ENCODE measurements around the gene CIITA. TPM values are rescaled to one million over a fixed set of nuclear protein-coding genes. Genes with fewer than 3 reads are reported as not detected.

The CIITA gene
- total and polyA plus RNA-seq, 9 of the 15 experiments (the other 6 are each of a cell fraction or from before 2014, with no cell fraction given) = 0.01 to 0.20 (median 0.11) TPM; not detected in 4

DNA sequence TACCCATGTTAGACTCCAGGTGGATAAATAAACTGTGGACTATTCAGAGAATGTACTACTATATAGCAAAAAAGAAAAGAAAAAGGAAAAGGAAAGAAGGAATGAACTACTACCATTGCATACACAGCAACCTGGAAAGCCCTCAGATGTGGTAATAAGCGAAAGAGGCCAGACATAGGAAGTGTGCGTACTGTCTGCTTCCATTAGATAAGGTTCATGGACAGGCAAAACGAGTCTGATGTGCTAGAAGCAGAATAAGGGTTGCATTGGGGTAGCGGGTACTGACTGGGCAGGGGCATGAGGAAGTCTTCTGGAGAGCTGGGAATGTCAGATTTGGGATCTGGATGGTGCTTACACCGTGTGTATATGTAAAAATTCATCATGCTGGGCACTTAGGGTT lies 89.1 kb downstream of the CIITA start:
- in situ Hi-C loops (cut with MboI) (loop anchor here (5.0 to 25.0 kb wide), 3 partner anchors 396 to 696 kb away; partner anchors contain the start of gene SNN), intact Hi-C loops (cut with micrococcal nuclease) (no loop called here)
- ChIA-PET POLR2A (interaction anchor here (0.7 kb wide), 1 partner anchor 135 kb away, joined by 4 read pairs; no protein-coding TSS in a partner anchor), CTCF (ENCODE audit: low intra/inter-chr PET ratio) (no interaction called here)
- Histone ChIP-seq H3K4me3 (no peak overlapping the region), H3K9ac (ENCODE audit: insufficient read depth in 1 of 2, low read depth in 2 of 2, low read length in 2 of 2) (no peak overlapping the region), H3K27ac (ENCODE audit: extremely low read depth, low read depth, low read length) (no peak overlapping the region), H3K4me2 (ENCODE audit: insufficient read depth, low read length) (peak overlapping the region; percentile 51), H2AFZ (ENCODE audit: low read depth, low read length) (no peak overlapping the region), H3K9me1 (ENCODE audit: control insufficient read depth, insufficient read depth, low read length) (no peaks in the 10 kb centered on the region), H3K9me3 (replicated peaks; ENCODE audit: control insufficient read depth, insufficient read depth, low read depth, low read length) (no peaks in the 10 kb centered on the region), H3K4me1 (replicated peaks in 1 of 2; ENCODE audit: control insufficient read depth in 2 of 2, insufficient read depth in 2 of 2, low read length in 2 of 2) (peaks cover 16 to 18% of the 10 kb centered on the region in 2 experiments; a peak in 4 of 5 replicates), H3K27me3 (ENCODE audit: control insufficient read depth in 2 of 2, insufficient read depth in 2 of 2, low read length in 2 of 2) (no peaks in the 10 kb centered on the region), H3K36me3 (ENCODE audit: control insufficient read depth, insufficient read depth, low read length) (peaks cover 56% of the 10 kb centered on the region), H3K79me2 (ENCODE audit: control insufficient read depth, insufficient read depth, low read length) (peaks cover 3% of the 10 kb centered on the region; the same call in 2 of the 3 replicates), H4K20me1 (replicated peaks; ENCODE audit: control insufficient read depth, insufficient read depth, low read length) (peaks cover 3% of the 10 kb centered on the region; the same call in 1 of the 2 replicates)
- BruUV-seq (replicated peaks) = no TSS peak
- ATAC-seq (peak; percentile 80), DNase-seq (ENCODE audit: extremely low read depth in 1 of 4, low spot score in 3 of 4) (peak in 2 of 4 experiments; percentile 52 to 63), FAIRE-seq (peak; percentile 71)
- WGBS (ENCODE audit: insufficient coverage, low coverage, missing lambda C conversion rate) = 15% methylated on average over 5 of the region's 5 CpGs
- no peak for TF ChIP-seq IFI16 (CRISPR knock-in tag; IDR thresholded peaks at IDR 0.05)
- no peak for TF ChIP-seq PHF8 (IDR thresholded peaks at IDR 0.05; ENCODE audit: borderline replicate concordance, low read length)
- no peak for TF ChIP-seq MCM7 (IDR thresholded peaks at IDR 0.05)
- TF ChIP-seq ZNF134 (CRISPR knock-in tag; conservative IDR thresholded peaks at IDR 0.05) = 0 out of 2 replicates have a peak, but pooled peaks have one; percentile 27
- TF ChIP-seq RFX7 (CRISPR knock-in tag; IDR thresholded peaks at IDR 0.05) = no peak
- no peak for TF ChIP-seq TSC22D4 (tag; IDR thresholded peaks at IDR 0.05)
- no peak for TF ChIP-seq ZNF324 (CRISPR knock-in tag; IDR thresholded peaks at IDR 0.05)
- no peak for TF ChIP-seq MAFK (IDR thresholded peaks at IDR 0.05; ENCODE audit: low read length)
- TF ChIP-seq NR2C2 (CRISPR knock-in tag; IDR thresholded peaks at IDR 0.05) = no peak
- TF ChIP-seq NR2C2 (tag; IDR thresholded peaks at IDR 0.05) = no peak
- TF ChIP-seq POU5F1 (IDR thresholded peaks at IDR 0.05; ENCODE audit: borderline replicate concordance, low read depth, low read length, partially characterized antibody) = no peak
- no peak for TF ChIP-seq GABPB1 (CRISPR knock-in tag; IDR thresholded peaks at IDR 0.05)
- TF ChIP-seq CTBP1 (IDR thresholded peaks at IDR 0.05; ENCODE audit: borderline replicate concordance) = 0 out of 2 replicates have a peak, but pooled peaks have one; percentile 24
- TF ChIP-seq ZBTB8A (IDR thresholded peaks at IDR 0.05; ENCODE audit: partially characterized antibody) = no peak
- no peak for TF ChIP-seq ZNF239 (CRISPR knock-in tag; IDR thresholded peaks at IDR 0.05)
- TF ChIP-seq SRSF7 (optimal IDR thresholded peaks at IDR 0.05; ENCODE audit: low read depth, low read length) = no peak
- TF ChIP-seq, protein P1, sequence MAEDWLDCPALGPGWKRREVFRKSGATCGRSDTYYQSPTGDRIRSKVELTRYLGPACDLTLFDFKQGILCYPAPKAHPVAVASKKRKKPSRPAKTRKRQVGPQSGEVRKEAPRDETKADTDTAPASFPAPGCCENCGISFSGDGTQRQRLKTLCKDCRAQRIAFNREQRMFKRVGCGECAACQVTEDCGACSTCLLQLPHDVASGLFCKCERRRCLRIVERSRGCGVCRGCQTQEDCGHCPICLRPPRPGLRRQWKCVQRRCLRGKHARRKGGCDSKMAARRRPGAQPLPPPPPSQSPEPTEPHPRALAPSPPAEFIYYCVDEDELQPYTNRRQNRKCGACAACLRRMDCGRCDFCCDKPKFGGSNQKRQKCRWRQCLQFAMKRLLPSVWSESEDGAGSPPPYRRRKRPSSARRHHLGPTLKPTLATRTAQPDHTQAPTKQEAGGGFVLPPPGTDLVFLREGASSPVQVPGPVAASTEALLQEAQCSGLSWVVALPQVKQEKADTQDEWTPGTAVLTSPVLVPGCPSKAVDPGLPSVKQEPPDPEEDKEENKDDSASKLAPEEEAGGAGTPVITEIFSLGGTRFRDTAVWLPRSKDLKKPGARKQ (CRISPR knock-in tag; IDR thresholded peaks at IDR 0.05) = no peak
